H1 (cell line): ENCODE data around the gene SCGN. TPM values are rescaled to one million over a fixed set of nuclear protein-coding genes. Genes with fewer than 3 reads are reported as not detected.

Experiments
- CTCF ChIA-PET: fragments of 300-600 bp; sonication (Branson Sonifier 250); formaldehyde crosslinking; loops from one replicate; lab custom pipeline; 2021; ENCODE audit not compliant: partially characterized antibody; lab: Charles Lee
- POLR2A ChIA-PET: fragments of 300-600 bp; sonication (Branson Sonifier 250); formaldehyde crosslinking; loops from one replicate; lab custom pipeline; 2021; ENCODE audit warnings: inconsistent platforms; ENCODE audit not compliant: partially characterized antibody; lab: Charles Lee
- DNase-seq, 2 experiments: peaks; one replicate each; pipeline versions ENCODE4 v3.0.0 to v3.0.0-alpha.2; 2010 to 2022; ENCODE audit warnings: low spot score in 2 of 2, low read depth in 1 of 2, mixed read lengths in 1 of 2
- FAIRE-seq: peaks from 2 replicates; lab custom pipeline; 2011; peaks lifted over from hg19 to GRCh38; lab: Jason Lieb, UNC
- H2AFZ ChIP-seq: 2 replicates; pipeline ENCODE4 v1.8.1; 2012; ENCODE audit warnings: low read length, inconsistent platforms
- H2AK5ac ChIP-seq: 2 replicates; pipeline ENCODE4 v1.6.1; 2013; ENCODE audit warnings: low read depth, low read length
- H2BK120ac ChIP-seq: replicated peaks from 2 replicates; pipeline ENCODE3; 2013; ENCODE audit warnings: low read depth, low read length, inconsistent platforms
- H2BK12ac ChIP-seq: 2 replicates; pipeline ENCODE4 v1.6.1; 2013; ENCODE audit warnings: low read depth, low read length
- H2BK15ac ChIP-seq: 2 replicates; pipeline ENCODE4 v1.6.1; 2013; ENCODE audit warnings: low read length
- H2BK20ac ChIP-seq: 2 replicates; pipeline ENCODE4 v1.6.1; 2013; ENCODE audit warnings: low read length
- H2BK5ac ChIP-seq: 2 replicates; pipeline ENCODE4 v1.6.1; 2013; ENCODE audit warnings: low read depth, low read length
- H3K14ac ChIP-seq: 2 replicates; pipeline ENCODE4 v1.6.1; 2013; ENCODE audit warnings: inconsistent platforms; ENCODE audit not compliant: insufficient read length
- H3K18ac ChIP-seq: 2 replicates; pipeline ENCODE4 v1.6.1; 2013; ENCODE audit warnings: low read length; ENCODE audit errors: extremely low read depth
- H3K23ac ChIP-seq: 2 replicates; pipeline ENCODE4 v1.6.1; 2013; ENCODE audit warnings: inconsistent platforms; ENCODE audit not compliant: insufficient read length
- H3K23me2 ChIP-seq: 2 replicates; pipeline ENCODE4 v1.6.1; 2013; ENCODE audit warnings: low read depth, low read length
- H3K27ac ChIP-seq: 2 replicates; pipeline ENCODE4 v1.6.1; 2011; ENCODE audit warnings: low read depth, low read length, inconsistent platforms
- H3K27me3 ChIP-seq, 4 experiments: replicated peaks in 1 of 4; 1 replicate in 1 of 4; 2 replicates in 3 of 4; pipeline versions ENCODE4 v1.6.1 to v1.8.1; 2011 to 2013; ENCODE audit warnings: low read length in 3 of 4, mild to moderate bottlenecking in 3 of 4, inconsistent platforms in 2 of 4, mixed read lengths in 2 of 4, moderate library complexity in 1 of 4; ENCODE audit not compliant: control insufficient read depth in 3 of 4, insufficient read depth in 3 of 4; ENCODE audit errors: extremely low read depth in 1 of 4
- H3K36me3 ChIP-seq, 4 experiments: 2 replicates each; pipeline versions ENCODE4 v1.6.1 to v1.8.1; 2011 to 2013; ENCODE audit warnings: mild to moderate bottlenecking in 4 of 4, low read length in 3 of 4, moderate library complexity in 2 of 4, control low read depth in 1 of 4, inconsistent platforms in 1 of 4; ENCODE audit not compliant: insufficient read depth in 4 of 4, control insufficient read depth in 2 of 4
- H3K4ac ChIP-seq: replicated peaks from 2 replicates; pipeline ENCODE3; 2013; ENCODE audit warnings: low read length, low read depth, mixed read lengths, inconsistent platforms; ENCODE audit not compliant: insufficient read length
- H3K4me1 ChIP-seq, 4 experiments: replicated peaks in 1 of 4; 1 replicate in 1 of 4; 2 replicates in 3 of 4; pipeline versions ENCODE4 v1.6.1 to v1.8.1; 2011 to 2013; ENCODE audit warnings: low read length in 3 of 4, inconsistent platforms in 2 of 4, mixed read lengths in 1 of 4; ENCODE audit not compliant: insufficient read depth in 4 of 4, control insufficient read depth in 3 of 4
- H3K4me2 ChIP-seq, 2 experiments: 2 replicates each; pipeline versions ENCODE4 v1.6.1 to v1.8.1; 2011 to 2013; ENCODE audit warnings: low read depth in 2 of 2, low read length in 2 of 2, control low read depth in 1 of 2, inconsistent platforms in 1 of 2, mild to moderate bottlenecking in 1 of 2; ENCODE audit not compliant: insufficient read depth in 1 of 2
- H3K4me3 ChIP-seq, 4 experiments: fragments of 200-600, 300-600 bp in 1 of 4; sonication (generic), shearing (Covaris generic), sonication (Bioruptor Twin) in 1 of 4; 2 replicates each; pipeline versions ENCODE4 v1.5.1 to v1.8.1; 2011 to 2016; ENCODE audit warnings: low read length in 4 of 4, low read depth in 3 of 4, control low read depth in 2 of 4, inconsistent platforms in 2 of 4, mild to moderate bottlenecking in 2 of 4, mixed read lengths in 1 of 4, moderate library complexity in 1 of 4; ENCODE audit not compliant: insufficient read depth in 2 of 4; ENCODE audit errors: extremely low read depth in 1 of 4
- H3K56ac ChIP-seq: replicated peaks from 2 replicates; pipeline ENCODE3; 2013; ENCODE audit warnings: low read depth, mild to moderate bottlenecking, mixed read lengths, low read length, inconsistent platforms; ENCODE audit not compliant: insufficient read length
- H3K79me1 ChIP-seq: 2 replicates; pipeline ENCODE4 v1.6.1; 2013; ENCODE audit warnings: low read depth, low read length, control low read depth
- H3K79me2 ChIP-seq, 2 experiments: 2 replicates each; pipeline versions ENCODE4 v1.6.1 to v1.8.1; 2012 to 2013; ENCODE audit warnings: low read length in 2 of 2, mild to moderate bottlenecking in 2 of 2, inconsistent platforms in 1 of 2; ENCODE audit not compliant: insufficient read depth in 2 of 2, control insufficient read depth in 1 of 2
- H3K9ac ChIP-seq, 4 experiments: replicated peaks in 1 of 4; 1 replicate in 1 of 4; 2 replicates in 3 of 4; pipeline versions ENCODE4 v1.6.1 to v1.8.1; 2011 to 2013; ENCODE audit warnings: low read depth in 3 of 4, low read length in 3 of 4, control low read depth in 2 of 4, mild to moderate bottlenecking in 2 of 4, moderate library complexity in 2 of 4, inconsistent platforms in 1 of 4; ENCODE audit errors: extremely low read depth in 1 of 4
- H3K9me3 ChIP-seq, 2 experiments: 2 replicates each; pipeline versions ENCODE4 v1.6.1 to v1.8.1; 2012 to 2013; ENCODE audit warnings: mild to moderate bottlenecking in 2 of 2, moderate library complexity in 2 of 2, control low read depth in 1 of 2, inconsistent platforms in 1 of 2, low read depth in 1 of 2, low read length in 1 of 2, mixed read lengths in 1 of 2; ENCODE audit not compliant: insufficient read depth in 2 of 2
- H4K20me1 ChIP-seq, 2 experiments: replicated peaks in 1 of 2; 2 replicates each; pipeline versions ENCODE3 to v1.8.1; 2011 to 2013; ENCODE audit warnings: inconsistent platforms in 2 of 2, low read length in 2 of 2, mild to moderate bottlenecking in 1 of 2; ENCODE audit not compliant: insufficient read depth in 2 of 2, control insufficient read depth in 1 of 2
- H4K5ac ChIP-seq: 2 replicates; pipeline ENCODE4 v1.6.1; 2013; ENCODE audit warnings: low read length, low read depth, mixed read lengths, inconsistent platforms; ENCODE audit not compliant: insufficient read length
- H4K8ac ChIP-seq: 2 replicates; pipeline ENCODE4 v1.8.0; 2013; ENCODE audit warnings: mild to moderate bottlenecking, moderate library complexity, low read length, inconsistent platforms; ENCODE audit not compliant: insufficient read depth; ENCODE audit errors: extremely low read depth
- H4K91ac ChIP-seq: replicated peaks from 2 replicates; pipeline ENCODE3; 2013; ENCODE audit warnings: low read length, mixed read lengths, inconsistent platforms; ENCODE audit not compliant: insufficient read length
- CREB1 ChIP-seq: IDR thresholded peaks from 2 replicates; pipeline ENCODE4 v1.6.1; 2012; ENCODE audit warnings: inconsistent platforms
- E2F6 ChIP-seq: IDR thresholded peaks from 2 replicates; pipeline ENCODE4 v1.6.1; 2012; ENCODE audit warnings: inconsistent platforms
- KDM5A ChIP-seq: fragments of 200-600 bp; IDR thresholded peaks from 2 replicates; pipeline ENCODE4 v1.7.1; 2012; ENCODE audit warnings: mild to moderate bottlenecking, low read length, inconsistent platforms, mixed read lengths
- NANOG ChIP-seq: IDR thresholded peaks from 2 replicates; pipeline ENCODE4 v1.6.1; 2011; ENCODE audit warnings: low read length, low read depth, mild to moderate bottlenecking, inconsistent platforms; ENCODE audit not compliant: insufficient read depth, poor library complexity, severe bottlenecking
- POLR2A ChIP-seq, 2 experiments: IDR thresholded peaks; 1 replicate in 1 of 2; 2 replicates in 1 of 2; pipeline ENCODE4 v1.6.1; 2011; ENCODE audit warnings: low read depth in 2 of 2, low read length in 2 of 2, mild to moderate bottlenecking in 2 of 2; ENCODE audit errors: control extremely low read depth in 1 of 2
- POU5F1 ChIP-seq: IDR thresholded peaks from 2 replicates; pipeline ENCODE4 v1.6.1; 2011; ENCODE audit warnings: low read depth, mild to moderate bottlenecking, low read length, moderate library complexity
- RBBP5 ChIP-seq: IDR thresholded peaks from 2 replicates; pipeline ENCODE4 v1.7.1; 2012; ENCODE audit warnings: low read depth, mild to moderate bottlenecking, inconsistent platforms, low read length, moderate library complexity, borderline replicate concordance
- SIX5 ChIP-seq: IDR thresholded peaks from 2 replicates; pipeline ENCODE4 v1.6.1; 2011; ENCODE audit warnings: mild to moderate bottlenecking, low read depth, low read length
- TBP ChIP-seq: IDR thresholded peaks from 2 replicates; pipeline ENCODE4 v1.6.1; 2011; ENCODE audit warnings: low read depth, low read length, improper control_type of control experiment
- TCF12 ChIP-seq: IDR thresholded peaks from 2 replicates; pipeline ENCODE4 v1.6.1; 2011; ENCODE audit warnings: low read depth, mild to moderate bottlenecking, low read length
- USF2 ChIP-seq: IDR thresholded peaks from 2 replicates; pipeline ENCODE4 v1.6.1; 2011; ENCODE audit warnings: low read length, improper control_type of control experiment
- YY1 ChIP-seq: IDR thresholded peaks from 2 replicates; pipeline ENCODE4 v1.6.1; 2011; ENCODE audit warnings: low read depth, mild to moderate bottlenecking, low read length
- ZNF274 ChIP-seq: IDR thresholded peaks from 2 replicates; pipeline ENCODE4 v1.7.0; 2012; ENCODE audit warnings: low read length, borderline replicate concordance; ENCODE audit errors: extremely low read depth
- WGBS, 2 experiments: shearing (Covaris generic) in 1 of 2; methylation state at CpG; one replicate each; pipeline versions ENCODE4 v1.1.6 to v1.1.7; 2013 to 2015; ENCODE audit warnings: low lambda C conversion rate in 2 of 2, mixed read lengths in 2 of 2, inconsistent platforms in 1 of 2, low coverage in 1 of 2, missing lambda C conversion rate in 1 of 2; ENCODE audit not compliant: insufficient replicate concordance in 2 of 2, insufficient coverage in 1 of 2, insufficient read length in 1 of 2; ENCODE audit errors: extremely low coverage in 1 of 2, missing lambda C conversion rate in 1 of 2; 5-methylcytosine and 5-hydroxymethylcytosine counted together
- polyA plus RNA-seq, 7 experiments: library from polyadenylated mRNA; depleted of rRNA in 3 of 7; stranded (reverse) in 5 of 7; unstranded in 2 of 7; fragments of >200 nt in 5 of 7; fragments of 200-250 nt in 2 of 7; gene quantifications; 1 replicate in 5 of 7; 2 replicates in 1 of 7; 4 replicates in 1 of 7; pipeline versions ENCODE4 v1.2.1 to v1.2.3, GENCODE V29; 2011 to 2013; ENCODE audit warnings: missing spikeins in 2 of 7, mixed read lengths in 2 of 7
- total RNA-seq: library from RNA; stranded (reverse); fragmentation: NEBNext Ultra II Directional; extraction: Animal tissue kit (Norgen Biotek cat#: 25700); gene quantifications from 2 replicates; pipeline ENCODE4 v1.2.1, GENCODE V29; 2021

The SCGN gene
- total and polyA plus RNA-seq, 2 of the 8 experiments (the other 6 are each of a cell fraction or from before 2014, with no cell fraction given), result not detected

- H3K79me2 ChIP-seq, result no peaks in the 10 kb centered on the region
Observed at GRCh38 chr6:25642667-25643328, 9.2 kb upstream of the SCGN start.

More at GRCh38 chr6:25642667-25643328, 9.2 kb upstream of the SCGN start:
- Histone ChIP-seq H3K4me2 (no peak overlapping the region), H3K9me3 (no peaks in the 10 kb centered on the region), H2AK5ac (no peak overlapping the region), H4K8ac (no peak overlapping the region), H4K5ac (no peak overlapping the region), H3K4me3 (no peak overlapping the region), H2BK15ac (no peak overlapping the region), H2BK20ac (no peak overlapping the region), H4K20me1 (no peaks in the 10 kb centered on the region), H3K27ac (no peak overlapping the region), H3K56ac (no peak overlapping the region), H3K79me1 (no peaks in the 10 kb centered on the region), H2BK12ac (no peak overlapping the region), H3K23ac (no peak overlapping the region), H3K4ac (no peak overlapping the region), H3K18ac (no peak overlapping the region), H2AFZ (no peak overlapping the region), H3K23me2 (no peaks in the 10 kb centered on the region), H2BK5ac (no peak overlapping the region), H3K14ac (no peak overlapping the region), H2BK120ac (no peak overlapping the region), H3K27me3 (peaks cover 0 to 2% (median 0%) of the 10 kb centered on the region in 4 experiments; a peak in 1 of 7 replicates), H3K36me3 (no peaks in the 10 kb centered on the region), H3K9ac (no peak overlapping the region), H4K91ac (no peak overlapping the region), H3K4me1 (no peaks in the 10 kb centered on the region)
- POLR2A ChIA-PET, result no interaction called here
- 91% methylated on average over 3 of the region's 3 CpGs; no CpG with 5 or more reads in 1 of the 2 experiments for WGBS, 2 experiments
- no peak for FAIRE-seq
- DNase-seq, result no peak
- TF ChIP-seq RBBP5 (no peak), ZNF274 (no peak), POU5F1 (no peak), YY1 (no peak), TBP (no peak), E2F6 (no peak), CREB1 (no peak), USF2 (no peak), NANOG (no peak), POLR2A (IDR thresholded peaks at IDR 0.05; ENCODE audit: control extremely low read depth in 1 of 2, low read depth in 2 of 2, low read length in 2 of 2) (no peak), SIX5 (no peak), TCF12 (no peak), KDM5A (no peak)
- CTCF ChIA-PET, result interaction anchor here (1.7 kb wide), 1 partner anchor 10 kb away, joined by 6 read pairs; the partner anchor contains the start of gene SCGN
